ENCODE results near the gene AP5S1. TPM values are rescaled to one million over a fixed set of nuclear protein-coding genes. Genes with fewer than 3 reads are reported as not detected.

AP5S1 gene
- total and polyA plus RNA-seq, 2 of the 13 experiments (the other 11 are each of a cell fraction or from before 2014, with no cell fraction given), result 7.9 to 23.2 TPM

GRCh38 chr20:3797592-3798372 lies 22.6 kb upstream of the AP5S1 start:
- intact Hi-C loops (cut with micrococcal nuclease; ENCODE audit: unreplicated experiment), result loop anchor here (1.0 kb wide), 2 partner anchors 14 to 23 kb away; partner anchors contain the start of gene AP5S1
- Histone ChIP-seq H4K20me1 (ENCODE audit: insufficient read depth, low read length) (no peaks in the 10 kb centered on the region), H3K9ac (ENCODE audit: insufficient read depth, low read depth, low read length) (peak overlapping the region; percentile 77)
- TF ChIP-seq SKI (IDR thresholded peaks at IDR 0.05; ENCODE audit: partially characterized antibody) (no peak), ZNF777 (CRISPR knock-in tag; IDR thresholded peaks at IDR 0.05) (peak; percentile 72), ZNF788 (CRISPR knock-in tag; IDR thresholded peaks at IDR 0.05; ENCODE audit: borderline replicate concordance) (peak; percentile 50; the same call in 1 of the 2 replicates), ZKSCAN8 (CRISPR knock-in tag; IDR thresholded peaks at IDR 0.05; ENCODE audit: borderline replicate concordance) (no peak), TCF7L2 (IDR thresholded peaks at IDR 0.05; ENCODE audit: low read depth, low read length) (no peak), MEIS2 (CRISPR knock-in tag; IDR thresholded peaks at IDR 0.05) (peak; percentile 49; the same call in 1 of the 2 replicates), ZNF710 (CRISPR knock-in tag; IDR thresholded peaks at IDR 0.05; ENCODE audit: borderline replicate concordance) (peak; percentile 9; the same call in 1 of the 2 replicates), PATZ1 (CRISPR knock-in tag; IDR thresholded peaks at IDR 0.05) (peak; percentile 34), ZNF563 (CRISPR knock-in tag; IDR thresholded peaks at IDR 0.05) (0 out of 2 replicates have a peak, but pooled peaks have one; percentile 40), EP300 (IDR thresholded peaks at IDR 0.05; ENCODE audit: low read depth in 2 of 2, low read length in 2 of 2) (peak in 1 of 2 experiments; percentile 40; a peak in 2 of 4 replicates), EP300 (CRISPR knock-in tag; IDR thresholded peaks at IDR 0.05; ENCODE audit: borderline replicate concordance) (no peak), MAFK (conservative IDR thresholded peaks at IDR 0.05 in 1 of 2, IDR thresholded peaks at IDR 0.05 in 1 of 2; ENCODE audit: low read length in 2 of 2) (peak; percentile 91 to 97), ZNF207 (IDR thresholded peaks at IDR 0.05; ENCODE audit: borderline replicate concordance) (no peak), ASH2L (IDR thresholded peaks at IDR 0.05; ENCODE audit: insufficient read length, low read depth, low read length) (peak; percentile 80)
- TF ChIP-seq, protein P1, sequence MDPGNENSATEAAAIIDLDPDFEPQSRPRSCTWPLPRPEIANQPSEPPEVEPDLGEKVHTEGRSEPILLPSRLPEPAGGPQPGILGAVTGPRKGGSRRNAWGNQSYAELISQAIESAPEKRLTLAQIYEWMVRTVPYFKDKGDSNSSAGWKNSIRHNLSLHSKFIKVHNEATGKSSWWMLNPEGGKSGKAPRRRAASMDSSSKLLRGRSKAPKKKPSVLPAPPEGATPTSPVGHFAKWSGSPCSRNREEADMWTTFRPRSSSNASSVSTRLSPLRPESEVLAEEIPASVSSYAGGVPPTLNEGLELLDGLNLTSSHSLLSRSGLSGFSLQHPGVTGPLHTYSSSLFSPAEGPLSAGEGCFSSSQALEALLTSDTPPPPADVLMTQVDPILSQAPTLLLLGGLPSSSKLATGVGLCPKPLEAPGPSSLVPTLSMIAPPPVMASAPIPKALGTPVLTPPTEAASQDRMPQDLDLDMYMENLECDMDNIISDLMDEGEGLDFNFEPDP (CRISPR knock-in tag; conservative IDR thresholded peaks at IDR 0.05), result no peak
- TF ChIP-seq, protein P2, sequence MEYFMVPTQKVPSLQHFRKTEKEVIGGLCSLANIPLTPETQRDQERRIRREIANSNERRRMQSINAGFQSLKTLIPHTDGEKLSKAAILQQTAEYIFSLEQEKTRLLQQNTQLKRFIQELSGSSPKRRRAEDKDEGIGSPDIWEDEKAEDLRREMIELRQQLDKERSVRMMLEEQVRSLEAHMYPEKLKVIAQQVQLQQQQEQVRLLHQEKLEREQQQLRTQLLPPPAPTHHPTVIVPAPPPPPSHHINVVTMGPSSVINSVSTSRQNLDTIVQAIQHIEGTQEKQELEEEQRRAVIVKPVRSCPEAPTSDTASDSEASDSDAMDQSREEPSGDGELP (IDR thresholded peaks at IDR 0.05; ENCODE audit: borderline replicate concordance, low read depth), result peak; percentile 24; the same call in 1 of the 2 replicates

More at GRCh38 chr20:3797592-3798372, 22.6 kb upstream of the AP5S1 start:
- in situ Hi-C loops (cut with HindIII; ENCODE audit: extremely low pct_ligation_motif_present, low pct_unique_long_range_greater_than_20kb), result no loop called here
- H3K4me1 ChIP-seq (ENCODE audit: insufficient read depth, low read length), result peaks cover 44% of the 10 kb centered on the region
- H2AFZ ChIP-seq (ENCODE audit: low read length), result peak overlapping the region; percentile 6
- peak overlapping the region; percentile 66 for H3K27ac ChIP-seq (ENCODE audit: extremely low read length, insufficient read depth, low read length)
- BruUV-seq (replicated peaks), result TSS peak; percentile 67
- H3K4me2 ChIP-seq (ENCODE audit: low read depth, low read length), result peak overlapping the region; percentile 95
- ATAC-seq, result peak; percentile 40
- H3K9me3 ChIP-seq (ENCODE audit: low read length), result no peaks in the 10 kb centered on the region
- POLR2A ChIA-PET, result interaction anchor here (0.6 to 3.1 kb wide), 3 partner anchors 22 to 295 kb away, joined by 4 to 31 read pairs (median 23); partner anchors contain the start of gene AP5S1
- 29% methylated on average over 19 of the region's 19 CpGs for WGBS (ENCODE audit: low lambda C conversion rate)
- H3K79me2 ChIP-seq (ENCODE audit: insufficient read depth, low read length), result peaks cover 20% of the 10 kb centered on the region
- FAIRE-seq, result peak; percentile 84
- H3K27me3 ChIP-seq (ENCODE audit: control insufficient read depth in 1 of 2, insufficient read depth in 2 of 2, low read length in 2 of 2), result no peaks in the 10 kb centered on the region; a peak in 1 of 5 replicates
- CTCF ChIA-PET (ENCODE audit: low intra/inter-chr PET ratio, low total read pairs), result interaction anchor here (1.3 kb wide), 1 partner anchor 22 kb away, joined by 3 read pairs; the partner anchor contains the start of gene AP5S1
- peak; percentile 85 for DNase-seq (ENCODE audit: low spot score)
- peak overlapping the region; percentile 76 to 88 (median 85) for H3K4me3 ChIP-seq (replicated peaks in 1 of 3; ENCODE audit: insufficient read depth in 1 of 3, low read depth in 2 of 3, low read length in 3 of 3)
- peaks cover 18 to 32% of the 10 kb centered on the region in 2 experiments for H3K36me3 ChIP-seq (replicated peaks in 1 of 2; ENCODE audit: control insufficient read depth in 1 of 2, insufficient read depth in 2 of 2, low read length in 2 of 2)

All from HepG2 (cell line).